ENCODE measurements around the gene SPAG16.

GRCh38 chr2:214127571-214127970 is 843.3 kb downstream of the SPAG16 start:
- TF ChIP-seq CTCF (IDR thresholded peaks at IDR 0.05 in 8 of 11, conservative IDR thresholded peaks at IDR 0.05 in 3 of 11) (no peak), POLR2A (IDR thresholded peaks at IDR 0.05) (no peak)

Data from spleen (tissue), 7 donors.